HG03442 (cell line): ENCODE results near the gene GINS1.
"Not testable (repeated sequence)": the region's sequence is repeated elsewhere in the genome, so short reads cannot be mapped to it uniquely, and the experiment has no call there.

ENCODE experiments used
- ATAC-seq: cut with Tn5 transposase; IDR thresholded peaks from one replicate; pipeline ENCODE4 v1.9.1; 2021; ENCODE audit warnings: mild to moderate bottlenecking, moderate library complexity; ENCODE audit not compliant: unreplicated experiment

Gene GINS1

DNA sequence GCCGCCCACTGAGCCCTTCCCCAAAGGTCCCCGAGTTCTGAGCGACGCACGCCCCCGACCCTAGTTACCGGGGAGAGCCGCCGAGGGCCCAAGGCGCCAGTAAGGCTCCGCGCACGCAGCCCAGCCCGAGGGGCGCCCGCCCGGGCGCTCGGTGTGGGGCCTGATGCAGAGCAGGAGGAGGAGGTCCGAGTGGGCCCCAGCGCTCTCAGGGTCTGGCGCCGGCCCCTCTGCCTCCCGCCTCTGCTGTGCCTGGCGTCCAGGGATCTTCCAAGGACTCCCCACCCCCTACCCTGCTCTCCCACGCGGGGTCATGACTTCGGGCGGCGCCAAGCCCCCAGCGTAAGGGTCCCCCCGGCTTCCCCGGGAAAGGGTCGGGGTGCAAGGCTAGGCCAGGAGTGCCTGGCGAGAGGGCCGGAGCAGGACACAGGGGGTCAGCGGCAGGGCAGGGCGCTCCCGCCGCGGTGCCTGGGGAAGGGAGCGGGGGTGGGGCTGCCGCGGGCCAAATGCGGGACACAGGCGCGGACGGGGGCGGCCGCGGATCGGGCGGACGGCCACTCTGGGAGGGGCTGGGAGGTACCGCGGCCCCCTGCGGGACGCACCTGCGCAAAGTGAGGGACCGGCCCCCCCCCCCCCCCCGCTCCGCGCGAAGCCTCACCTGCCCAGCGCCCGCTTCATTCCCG lies 17.5 kb upstream of the GINS1 start:
- peak; percentile 21 for ATAC-seq

DNA sequence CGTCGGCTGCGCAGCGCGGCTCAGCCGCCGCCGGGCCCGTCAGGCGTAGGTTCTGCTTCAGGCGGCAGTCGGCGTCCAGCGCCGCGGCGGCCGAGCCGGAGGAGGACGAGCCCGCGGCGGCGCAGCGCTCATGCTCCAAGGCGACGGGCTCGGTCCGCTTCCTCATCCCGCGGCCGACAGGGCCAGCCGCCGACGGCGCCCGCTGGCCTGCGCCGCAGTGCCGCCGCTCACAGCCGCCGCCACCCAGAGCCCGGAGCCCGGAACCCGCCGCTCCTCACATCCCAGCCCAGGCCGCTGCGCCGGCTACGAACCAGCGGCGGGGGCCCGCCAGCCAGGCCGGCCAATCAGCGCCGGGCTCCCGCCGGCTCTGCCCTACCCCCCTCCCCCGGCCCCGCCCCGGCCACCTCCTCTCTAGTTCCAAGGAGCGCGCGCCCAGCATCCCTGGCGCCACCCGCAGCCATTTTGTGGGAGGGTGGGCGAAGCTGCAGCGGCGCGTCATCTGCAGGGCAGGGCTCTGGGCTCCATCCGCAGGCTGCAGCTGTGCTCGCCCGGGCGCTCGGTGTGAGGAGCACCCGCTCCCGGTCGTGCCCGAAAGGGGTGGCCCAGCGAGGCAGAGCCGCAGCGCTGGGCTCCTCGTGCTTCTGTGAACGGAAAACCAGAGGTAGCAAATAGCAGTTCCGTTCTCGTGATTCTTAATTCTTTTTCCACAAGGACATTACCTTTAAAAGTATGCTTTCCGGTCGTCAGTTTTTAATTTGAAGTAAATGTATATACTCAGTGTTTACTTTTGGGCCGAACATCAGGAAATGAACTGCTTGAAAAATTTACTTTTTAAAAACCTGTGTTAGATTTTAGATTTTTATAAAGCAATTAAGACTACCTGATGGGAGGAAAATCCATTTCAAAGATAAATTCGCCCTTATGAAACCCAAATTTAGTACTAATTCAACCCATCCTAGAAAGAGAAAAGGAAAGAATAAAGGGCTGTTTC lies 16.6 kb upstream of the GINS1 start, which contains the start of gene ABHD12:
Gene ABHD12, minus strand, starts transcription at position 298 of the 991 bp plus-strand sequence. Its CDS starts 132 bp downstream, at position 166.
- ATAC-seq, result peak; percentile 89

DNA sequence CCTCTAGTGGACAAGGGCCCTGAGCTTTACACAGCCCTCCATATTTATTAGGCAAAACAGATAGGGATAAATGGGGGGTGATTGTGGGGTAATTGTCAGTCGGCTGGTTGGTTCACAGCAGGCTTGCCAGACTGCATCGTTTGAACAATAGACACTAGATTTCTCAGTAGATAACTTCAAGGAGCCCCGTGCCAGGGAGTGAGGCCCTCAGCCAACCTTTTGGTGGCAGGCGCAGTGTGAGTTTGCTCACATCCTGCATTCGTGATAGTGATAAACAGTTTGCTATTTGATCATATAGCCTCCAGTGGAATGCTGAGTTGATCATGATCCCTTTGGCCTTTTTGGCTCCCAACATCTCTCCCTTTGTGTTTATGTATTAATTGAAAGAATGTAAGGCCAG lies 13.2 kb upstream of the GINS1 start:
- ATAC-seq, result no peak

DNA sequence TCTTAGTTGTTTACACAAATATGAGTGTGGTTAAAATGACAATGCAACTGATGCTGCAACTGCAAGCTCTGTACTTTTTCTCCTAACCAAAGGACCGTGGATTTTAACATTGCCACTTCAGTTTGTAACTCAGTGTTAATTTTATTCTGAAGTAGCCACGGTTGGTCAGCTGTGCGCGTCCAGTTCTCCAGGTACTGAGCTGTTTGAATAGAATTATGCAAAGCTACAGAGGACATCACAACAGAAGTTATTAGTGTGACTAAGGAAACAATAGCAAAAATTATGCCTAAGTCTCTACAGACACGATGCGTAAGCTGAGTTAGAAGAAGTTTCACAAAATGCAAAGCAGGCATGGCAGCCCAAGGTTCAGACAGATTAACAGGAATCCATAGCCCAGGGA lies 12.5 kb upstream of the GINS1 start:
- ATAC-seq, result no peak

DNA sequence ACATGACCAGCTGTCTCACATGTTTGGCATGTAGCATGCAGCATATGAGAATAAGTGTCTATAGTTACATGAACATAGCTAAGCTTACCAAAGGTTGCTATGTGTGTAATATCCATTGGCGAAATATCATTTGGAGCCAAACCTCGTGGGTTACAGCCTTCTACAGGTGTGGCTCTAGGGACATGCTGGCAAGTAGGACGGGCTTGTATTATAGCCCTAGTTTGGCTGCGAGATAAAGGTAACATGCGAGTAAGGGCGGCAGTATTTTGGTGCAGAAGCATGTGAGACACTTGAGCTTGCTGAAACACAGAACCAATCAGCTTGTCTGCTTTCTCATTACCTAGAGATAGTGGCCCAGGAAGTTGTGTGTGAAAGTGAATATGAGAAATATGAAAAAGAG lies 10.4 kb upstream of the GINS1 start:
- ATAC-seq, result no peak

DNA sequence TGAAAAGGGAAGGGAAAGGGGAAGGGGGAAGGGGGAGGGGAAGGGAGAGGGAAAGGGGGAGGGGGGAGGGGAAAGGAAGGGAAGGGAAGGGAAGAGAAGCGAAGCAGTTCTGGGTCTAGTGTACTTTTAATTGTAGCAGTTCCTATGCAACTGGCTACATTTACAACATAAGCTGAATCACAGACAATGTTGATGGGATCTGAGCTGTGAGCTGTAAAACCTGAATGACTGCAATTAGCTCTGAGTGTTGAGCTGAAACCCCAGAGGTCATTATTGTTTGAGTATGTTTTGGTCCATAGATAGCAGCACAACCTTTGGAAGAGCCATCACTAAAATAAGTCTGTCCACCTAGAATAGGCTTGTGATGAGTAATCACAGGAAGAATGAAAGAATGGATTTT lies 9.7 kb upstream of the GINS1 start:
- no peak for ATAC-seq

DNA sequence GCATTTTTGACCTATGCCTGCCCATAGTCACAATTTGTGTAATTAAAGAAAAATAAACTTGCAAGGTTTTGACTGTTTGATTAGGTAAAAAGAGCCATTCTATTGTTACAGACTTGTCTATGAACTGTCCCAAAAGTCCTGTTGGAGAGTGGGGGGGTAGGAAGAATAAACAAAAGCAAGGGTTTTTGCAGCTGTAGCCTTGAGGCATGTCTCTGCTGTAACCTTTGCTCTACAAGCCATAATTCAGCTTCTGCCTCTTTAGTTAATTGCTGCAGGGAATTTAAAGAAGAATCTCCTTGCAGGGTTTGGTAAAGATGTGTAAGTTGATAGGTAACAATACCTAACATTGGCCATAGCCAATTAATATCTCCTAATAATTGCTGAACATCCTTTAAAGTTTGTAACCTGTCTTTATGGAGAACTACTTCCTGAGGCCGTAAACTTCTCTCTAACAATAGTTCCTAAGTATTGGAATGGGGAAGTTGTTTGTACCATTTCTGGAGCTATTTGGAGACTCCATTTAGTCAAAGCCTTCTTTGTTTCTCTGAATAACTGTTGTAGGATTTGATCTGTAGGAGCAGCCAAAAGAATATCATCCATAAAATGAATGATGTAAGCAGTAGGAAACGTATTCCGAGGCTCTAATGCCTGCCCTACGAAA lies 9.0 kb upstream of the GINS1 start:
- ATAC-seq, result no peak

DNA sequence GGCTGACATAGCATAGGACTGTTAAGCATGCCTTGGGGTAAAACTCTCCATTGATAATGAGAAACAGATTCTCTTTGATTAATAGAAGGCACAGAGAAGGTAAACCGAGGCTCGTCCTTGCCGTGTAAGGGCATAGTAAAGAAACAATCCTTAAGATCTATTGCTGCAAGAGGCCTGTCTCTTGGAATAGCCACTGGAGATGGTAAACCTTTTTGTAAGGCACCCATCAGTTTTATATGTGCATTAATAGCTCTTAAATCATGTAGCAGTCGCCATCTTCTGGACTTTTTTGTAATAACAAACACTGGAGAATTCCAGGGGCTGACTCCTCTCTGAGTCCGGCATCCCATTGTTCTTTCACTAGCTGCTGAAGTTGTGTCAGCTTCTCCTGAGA lies 8.4 kb upstream of the GINS1 start:
- peak; percentile 58 for ATAC-seq

DNA sequence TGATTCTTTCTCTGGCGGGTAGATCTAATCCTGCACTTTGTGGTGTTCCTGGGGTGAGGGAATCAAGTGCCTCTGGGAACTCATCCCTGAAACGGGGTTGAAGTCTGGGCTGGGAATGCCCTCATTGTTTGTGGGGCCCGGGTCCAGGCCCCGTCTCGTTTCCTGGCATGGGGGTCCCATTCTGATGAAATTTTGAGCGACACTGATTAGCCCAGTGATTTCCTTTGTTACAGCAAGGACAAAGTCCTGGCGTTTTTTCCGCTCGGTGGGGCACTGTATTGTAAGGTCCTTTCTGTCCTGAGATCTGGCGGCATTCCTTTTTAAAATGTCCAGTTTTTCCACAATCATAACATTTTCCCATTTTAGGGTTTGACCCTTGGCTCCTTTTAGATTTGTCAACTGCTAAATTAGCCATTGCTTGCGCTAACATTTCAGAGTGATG lies 7.2 kb upstream of the GINS1 start:
- not testable (repeated sequence) for ATAC-seq

DNA sequence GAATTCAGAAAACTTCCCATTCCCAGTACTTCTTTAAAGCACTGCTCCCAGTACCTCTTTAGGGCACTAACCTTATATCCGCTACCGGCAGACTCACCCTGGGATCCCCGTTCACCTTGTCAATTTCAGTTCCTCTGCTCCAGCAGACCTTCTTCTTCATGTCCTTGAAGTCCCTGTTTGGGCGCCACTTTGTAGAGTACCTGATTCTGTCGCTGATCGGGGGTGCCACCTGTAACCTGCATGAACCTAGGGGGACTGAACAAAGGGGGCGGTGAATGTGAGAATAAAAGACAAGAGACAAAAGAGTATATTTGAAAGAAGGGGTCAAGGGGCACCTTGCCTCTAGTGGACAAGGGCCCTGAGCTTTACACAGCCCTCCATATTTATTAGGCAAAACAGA lies 4.9 kb upstream of the GINS1 start:
- no peak for ATAC-seq

DNA sequence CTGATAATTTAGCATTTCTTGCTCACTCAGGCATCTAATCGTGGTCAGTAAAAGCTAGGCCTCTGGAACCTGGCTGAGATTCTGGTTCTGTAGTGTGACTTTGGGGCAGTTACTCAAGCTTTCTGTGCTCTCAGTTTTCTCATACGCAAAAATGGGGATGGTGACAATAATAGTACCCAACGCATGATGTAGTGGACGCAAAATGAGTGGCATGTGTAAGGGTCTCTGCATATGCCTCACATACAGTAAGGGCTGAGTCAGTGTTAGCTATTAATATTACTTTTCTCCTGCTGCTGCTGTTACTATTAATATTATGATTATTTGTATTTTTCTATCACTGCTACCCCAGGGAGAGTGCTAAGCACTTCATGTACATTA lies 686 bp downstream of the GINS1 start:
- no peak for ATAC-seq

DNA sequence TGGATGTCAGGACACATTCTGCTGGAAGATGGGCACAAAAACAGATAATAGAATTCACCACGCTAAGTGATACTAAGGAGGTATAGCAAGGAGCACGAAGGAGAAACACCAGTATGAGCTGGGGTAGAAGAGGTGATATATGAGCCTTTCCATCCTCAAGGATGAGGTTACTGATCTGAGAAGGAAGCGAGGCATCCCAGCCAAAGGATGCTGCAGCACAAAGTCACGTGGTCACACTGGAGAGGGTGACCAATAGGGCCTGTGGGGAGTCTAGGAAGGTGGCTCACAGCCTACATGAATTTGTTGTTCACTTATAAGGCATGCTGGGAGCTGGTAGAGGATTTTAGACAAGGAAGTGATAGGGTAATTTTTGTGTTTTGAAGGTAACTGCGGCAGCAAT lies 1.4 kb downstream of the GINS1 start:
- no peak for ATAC-seq

DNA sequence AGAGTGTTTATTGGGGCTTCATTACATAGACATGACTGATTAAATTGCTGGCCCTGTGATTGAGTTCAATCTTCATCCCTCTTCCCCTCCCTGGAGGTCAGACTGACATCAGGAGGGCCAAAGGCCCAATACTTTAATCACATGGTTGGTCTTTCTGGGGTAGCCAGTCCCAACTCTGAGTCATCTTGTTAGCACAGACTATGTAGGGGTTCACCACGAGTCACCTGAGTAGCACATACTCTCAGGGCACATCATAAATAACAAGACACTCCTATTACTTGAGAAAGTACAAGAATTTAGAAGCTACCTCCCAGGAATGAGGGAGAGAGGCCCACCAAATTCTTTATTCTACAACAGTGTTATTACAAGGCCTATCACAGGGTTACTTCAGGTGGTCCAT lies 11.3 kb downstream of the GINS1 start:
- ATAC-seq, result no peak

DNA sequence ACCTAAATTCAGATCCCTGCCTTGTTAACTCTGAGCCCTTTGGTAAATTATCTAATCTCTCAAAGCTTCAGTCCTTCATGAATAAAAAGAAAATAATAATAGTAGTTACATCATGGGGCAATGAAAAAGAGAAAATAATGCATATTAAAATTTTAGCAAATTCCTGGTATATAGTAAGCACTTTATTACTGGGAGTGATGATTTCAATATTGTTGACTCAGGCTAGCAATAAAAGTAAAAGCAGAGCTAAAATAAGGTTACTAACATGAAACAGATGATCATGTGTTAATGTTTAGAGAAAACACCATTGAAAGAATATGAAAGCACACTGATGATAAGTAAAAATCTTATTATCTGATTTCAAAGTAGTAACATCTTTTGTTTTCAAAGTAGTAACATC lies 13.6 kb downstream of the GINS1 start:
- no peak for ATAC-seq

DNA sequence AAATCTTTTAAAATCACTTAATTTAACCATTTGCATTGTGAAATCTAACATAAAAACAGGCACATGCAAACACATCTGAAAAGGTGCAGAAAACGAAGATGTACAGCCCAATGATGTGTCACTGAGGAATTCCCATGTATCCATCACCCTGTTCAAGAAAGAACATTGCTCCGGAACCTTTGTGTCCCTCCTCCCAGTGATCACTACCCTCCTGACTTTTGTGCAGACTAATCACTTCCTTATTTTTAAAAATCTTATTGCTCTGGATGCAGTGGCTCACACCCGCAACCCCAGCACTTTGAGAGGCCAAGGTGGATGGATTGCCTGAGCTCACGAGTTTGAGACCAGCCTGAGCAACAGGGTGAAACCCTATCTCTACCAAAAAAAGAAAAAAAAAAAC lies 14.6 kb downstream of the GINS1 start:
- no peak for ATAC-seq

DNA sequence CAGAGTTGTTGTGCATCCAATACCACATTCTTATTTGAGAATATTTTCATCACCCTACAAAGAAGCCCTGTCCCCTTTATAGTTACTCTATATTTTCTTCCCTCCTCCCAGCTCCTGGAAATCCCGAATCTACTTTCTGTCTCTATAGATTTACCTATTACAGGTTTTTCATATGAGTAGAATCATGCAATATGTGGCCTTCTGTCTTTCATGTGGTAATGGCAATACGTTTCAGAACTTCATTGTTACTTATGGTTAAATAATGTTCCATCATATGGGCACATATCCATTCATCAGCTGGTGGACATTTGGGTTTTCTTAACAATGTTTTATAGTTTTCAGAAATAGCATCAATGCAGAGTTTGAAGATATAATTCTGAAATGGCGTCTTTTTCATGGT lies 17.1 kb downstream of the GINS1 start:
- ATAC-seq, result no peak

DNA sequence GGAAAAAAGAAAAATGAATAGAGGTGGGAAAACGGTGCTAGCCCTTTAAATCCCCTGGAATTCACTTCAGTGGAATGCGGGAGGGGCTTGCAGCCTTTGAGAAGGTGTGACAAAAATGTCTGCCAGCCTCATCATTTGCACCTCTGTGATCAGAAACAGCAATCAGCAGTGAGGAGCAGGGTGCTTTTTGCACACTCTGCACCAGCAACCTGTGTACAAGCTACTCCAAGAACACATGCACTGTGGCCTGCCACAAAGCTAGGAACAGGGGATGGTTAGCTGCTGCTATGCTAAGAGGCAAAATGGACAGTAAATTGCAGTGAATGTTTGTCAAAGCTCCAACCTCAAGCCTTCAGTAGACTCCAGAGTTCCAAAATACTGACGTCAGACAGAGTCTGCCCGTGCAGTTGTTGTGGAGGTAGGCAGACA lies 29.7 kb downstream of the GINS1 start:
- ATAC-seq, result no peak

DNA sequence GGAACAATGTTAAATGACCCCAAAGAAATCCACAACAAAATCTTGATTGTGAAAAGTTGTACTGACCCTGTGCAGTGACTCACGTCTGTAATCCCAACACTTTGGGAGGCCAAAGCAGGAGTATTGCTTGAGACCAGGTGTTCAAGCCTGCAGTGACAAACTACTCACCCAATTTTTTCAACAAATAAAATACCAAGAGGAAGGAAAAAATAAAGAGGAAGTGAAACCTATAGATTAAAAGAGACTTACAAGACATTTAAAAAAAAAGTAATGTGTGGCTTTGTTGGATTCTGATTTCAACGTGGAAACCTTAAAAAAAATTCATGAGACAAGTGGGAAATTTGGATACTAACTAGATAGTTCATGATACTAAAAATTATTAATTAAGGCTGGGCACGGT lies 31.9 kb downstream of the GINS1 start:
- ATAC-seq, result no peak

DNA sequence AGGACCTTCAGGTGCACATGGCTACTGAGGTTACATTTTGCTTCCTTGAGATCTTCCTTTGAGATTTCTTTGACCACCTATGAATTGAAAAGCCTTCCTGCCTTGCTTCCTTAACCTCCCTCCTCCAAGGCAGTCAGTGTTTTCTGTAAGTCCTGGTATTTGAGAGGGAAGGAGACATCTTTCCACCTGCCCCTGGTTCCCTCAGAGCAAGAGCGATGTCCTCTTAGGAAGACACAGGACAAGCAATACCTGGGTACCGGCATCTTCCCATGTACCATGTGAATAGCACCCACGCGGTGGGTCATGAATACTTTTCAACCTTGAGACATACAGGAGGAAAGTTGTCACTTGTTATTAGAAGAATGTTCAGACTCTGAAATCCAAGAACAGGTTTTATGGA lies 37.1 kb downstream of the GINS1 start:
- ATAC-seq, result no peak

DNA sequence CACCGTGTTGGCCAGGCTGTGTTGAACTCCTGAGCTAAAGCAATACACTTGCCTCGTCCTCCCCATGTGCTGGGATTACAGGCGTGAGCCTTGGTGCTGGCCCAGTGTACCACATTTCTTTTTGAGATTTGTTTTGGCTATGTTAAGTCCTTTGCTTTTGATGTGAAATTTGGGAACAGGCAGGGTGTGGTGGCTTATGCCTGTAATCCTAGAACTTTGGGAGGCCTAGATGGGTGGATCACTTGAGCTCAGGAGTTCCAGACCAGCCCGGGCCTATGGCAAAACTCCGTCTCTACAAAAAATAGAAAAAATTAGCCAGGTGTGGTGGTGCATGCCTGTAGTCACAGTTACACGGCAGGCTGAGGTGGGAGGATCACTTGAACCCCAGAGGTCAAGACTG lies 40.2 kb downstream of the GINS1 start:
- no peak for ATAC-seq

DNA sequence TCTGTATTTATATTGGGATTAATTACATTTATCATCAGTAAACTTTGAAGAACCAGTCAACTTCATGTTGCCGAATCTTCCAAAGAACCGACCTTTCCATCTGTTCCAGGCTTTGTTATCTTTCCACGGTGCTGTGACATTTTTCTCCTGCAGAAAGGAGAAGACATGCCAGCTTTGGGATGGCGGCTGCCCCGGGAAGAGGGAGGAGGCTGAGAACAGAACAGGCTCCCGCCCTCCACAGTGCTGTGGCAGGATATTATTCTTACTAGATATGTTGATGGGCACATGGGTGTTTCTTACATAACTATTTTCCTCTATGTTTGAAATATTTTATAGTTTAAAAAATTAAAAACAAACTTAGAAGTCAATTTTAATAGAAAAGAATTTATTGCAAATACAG lies 44.9 kb downstream of the GINS1 start:
- ATAC-seq, result no peak
